HepG2 (cell line): Measurements from ENCODE around the gene CCDC38. TPM values are rescaled to one million over a fixed set of nuclear protein-coding genes. Genes with fewer than 3 reads are reported as not detected.
A peak's percentile ranks its signal among the peaks of the same experiment; 100 is the strongest.

Experiments
- ATF7-NPFF ChIP-seq: sonication (generic); formaldehyde crosslinking; IDR thresholded peaks from 2 replicates; pipeline ENCODE4 v1.8.1; 2023; ENCODE audit warnings: mild to moderate bottlenecking, low read depth, missing genetic modification reagents, moderate library complexity
- BORCS8-MEF2B ChIP-seq: sonication (generic); formaldehyde crosslinking; IDR thresholded peaks from 2 replicates; pipeline ENCODE4 v1.8.0; 2022; ENCODE audit warnings: mild to moderate bottlenecking, missing genetic modification reagents
- BRF2 ChIP-seq: sonication (generic); formaldehyde crosslinking; IDR thresholded peaks from 2 replicates; pipeline ENCODE4 v1.8.1; 2022; ENCODE audit warnings: mild to moderate bottlenecking, missing genetic modification reagents
- CTCF ChIP-seq: sonication (generic); formaldehyde crosslinking; IDR thresholded peaks from 2 replicates; pipeline ENCODE4 v1.5.0; 2020; ENCODE audit warnings: mild to moderate bottlenecking, missing genetic modification reagents, moderate library complexity
- KDM2A ChIP-seq: sonication (generic); formaldehyde crosslinking; IDR thresholded peaks from 2 replicates; pipeline ENCODE4 v1.4.0; 2020; ENCODE audit warnings: low read depth, missing genetic modification reagents, borderline replicate concordance
- MAFF ChIP-seq: IDR thresholded peaks from 2 replicates; pipeline ENCODE4 v1.6.1; 2011; ENCODE audit warnings: low read depth, low read length, improper control_type of control experiment
- MXI1 ChIP-seq: IDR thresholded peaks from 3 replicates; pipeline ENCODE4 v1.6.1; 2012; ENCODE audit warnings: low read depth, low read length, inconsistent platforms, borderline replicate concordance
- MZF1 ChIP-seq: sonication (generic); formaldehyde crosslinking; IDR thresholded peaks from 2 replicates; pipeline ENCODE4 v1.8.1; 2023; ENCODE audit warnings: mild to moderate bottlenecking, missing genetic modification reagents, borderline replicate concordance
- SMAD9 ChIP-seq: sonication (generic); formaldehyde crosslinking; IDR thresholded peaks from 2 replicates; pipeline ENCODE4 v1.5.1; 2020; ENCODE audit warnings: mild to moderate bottlenecking, missing genetic modification reagents
- USF2 ChIP-seq, 2 experiments: sonication (generic) in 1 of 2; formaldehyde crosslinking in 1 of 2; IDR thresholded peaks; 2 replicates each; pipeline versions ENCODE4 v1.5.1 to v1.6.1; 2011 to 2020; ENCODE audit warnings: borderline replicate concordance in 1 of 2, low read depth in 1 of 2, low read length in 1 of 2, mild to moderate bottlenecking in 1 of 2, missing genetic modification reagents in 1 of 2, moderate library complexity in 1 of 2
- YEATS4 ChIP-seq: sonication (generic); formaldehyde crosslinking; IDR thresholded peaks from 2 replicates; pipeline ENCODE4 v1.4.0; 2020; ENCODE audit warnings: missing genetic modification reagents, borderline replicate concordance
- ZBTB43 ChIP-seq: sonication (generic); formaldehyde crosslinking; conservative IDR thresholded peaks from 2 replicates; pipeline ENCODE4 v1.4.0; 2020; ENCODE audit warnings: missing genetic modification reagents
- ZFP37 ChIP-seq: sonication (generic); formaldehyde crosslinking; IDR thresholded peaks from 2 replicates; pipeline ENCODE4 v1.4.0; 2020; ENCODE audit warnings: missing genetic modification reagents, borderline replicate concordance
- ZHX1 ChIP-seq: sonication (generic); formaldehyde crosslinking; IDR thresholded peaks from 2 replicates; pipeline ENCODE4 v1.8.1; 2022; ENCODE audit warnings: low read depth, mild to moderate bottlenecking, missing genetic modification reagents
- ZNF263 ChIP-seq: sonication (generic); formaldehyde crosslinking; IDR thresholded peaks from 2 replicates; pipeline ENCODE4 v1.4.0; 2020; ENCODE audit warnings: missing genetic modification reagents
- ZNF354B ChIP-seq: sonication (generic); formaldehyde crosslinking; IDR thresholded peaks from 2 replicates; pipeline ENCODE4 v1.8.0; 2022; ENCODE audit warnings: mild to moderate bottlenecking, missing genetic modification reagents
- ZNF792 ChIP-seq: IDR thresholded peaks from 2 replicates; pipeline ENCODE4 v1.6.1; 2016
- ZSCAN25 ChIP-seq: sonication (generic); formaldehyde crosslinking; IDR thresholded peaks from 2 replicates; pipeline ENCODE4 v1.8.0; 2022; ENCODE audit warnings: mild to moderate bottlenecking, missing genetic modification reagents
- polyA plus RNA-seq, 8 experiments: library from polyadenylated mRNA; depleted of rRNA in 3 of 8; stranded (reverse) in 7 of 8; unstranded in 1 of 8; fragments of >200 nt; fragmentation: Illumina TruSeq in 4 of 8; extraction: Trizol in 4 of 8; gene quantifications; 2 replicates each; pipeline versions ENCODE4 v1.2.1 to v1.2.3, GENCODE V29; 2011 to 2016; ENCODE audit warnings: low read depth in 4 of 8, missing spikeins in 1 of 8, mixed read lengths in 1 of 8; ENCODE audit not compliant: insufficient read depth in 1 of 8
- total RNA-seq, 5 experiments: library from RNA; depleted of rRNA; stranded (reverse); fragments of >200 nt; fragmentation: Illumina TruSeq; extraction: Trizol; gene quantifications; 2 replicates each; pipeline ENCODE4 v1.2.3, GENCODE V29; 2016; ENCODE audit warnings: low read depth in 1 of 5

CCDC38 gene
- total and polyA plus RNA-seq, 2 of the 13 experiments (the other 11 are each of a cell fraction or from before 2014, with no cell fraction given) = 0.24 to 0.32 TPM

GRCh38 chr12:95943330-95943842 lies 972 bp upstream of the CCDC38 start, which contains the start of gene AMDHD1 (continued):
- TF ChIP-seq ZHX1 (CRISPR knock-in tag) (no peak), ZBTB43 (CRISPR knock-in tag) (0 out of 2 replicates have a peak, but pooled peaks have one; percentile 68), SMAD9 (no peak), USF2 (IDR thresholded peaks at IDR 0.05; ENCODE audit: low read depth, low read length) (no peak), USF2 (CRISPR knock-in tag; IDR thresholded peaks at IDR 0.05; ENCODE audit: borderline replicate concordance) (no peak), BRF2 (CRISPR knock-in tag) (no peak), ZNF263 (CRISPR knock-in tag) (no peak), ZFP37 (CRISPR knock-in tag) (no peak), ZNF792 (CRISPR knock-in tag) (no peak), KDM2A (CRISPR knock-in tag) (0 out of 2 replicates have a peak, but pooled peaks have one; percentile 41), YEATS4 (peak; percentile 67; the same call in 1 of the 2 replicates), ATF7-NPFF (CRISPR knock-in tag) (peak; percentile 82), ZNF354B (peak; percentile 82; the same call in 1 of the 2 replicates), ZSCAN25 (0 out of 2 replicates have a peak, but pooled peaks have one; percentile 53), MAFF (no peak), CTCF (peak; percentile 41; the same call in 1 of the 2 replicates), MXI1 (no peak; the same call in 2 of the 3 replicates), MZF1 (no peak), BORCS8-MEF2B (0 out of 2 replicates have a peak, but pooled peaks have one; percentile 1)
